GM12874 (cell line): ENCODE data around the gene TBCA.

Source experiments
- TF ChIP-seq, protein P1 (sequence below): IDR thresholded peaks from 2 replicates; pipeline ENCODE4 v1.5.1; 2011; ENCODE audit warnings: low read depth, mild to moderate bottlenecking, control low read depth, low read length, moderate library complexity; ENCODE audit not compliant: insufficient read depth

TBCA gene

DNA sequence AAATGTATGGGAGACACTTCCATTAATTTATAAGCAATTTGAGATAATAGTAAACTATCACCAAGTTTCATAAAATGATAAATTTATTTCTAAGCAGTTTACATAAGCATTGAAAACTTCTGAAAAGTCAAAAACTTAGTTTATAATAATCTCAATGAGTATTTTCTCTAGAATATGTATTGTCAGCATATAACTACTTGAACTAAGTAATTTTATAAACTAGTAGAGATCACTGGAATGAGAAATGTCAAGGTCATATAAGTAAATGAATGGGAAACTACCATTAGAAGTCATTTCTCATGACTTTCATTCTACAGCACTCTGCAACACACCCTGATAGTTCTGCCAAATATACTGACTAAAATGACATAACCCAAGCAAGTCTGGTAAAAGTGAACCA is 3.4 kb downstream of the TBCA start:
- TF ChIP-seq, protein P1, sequence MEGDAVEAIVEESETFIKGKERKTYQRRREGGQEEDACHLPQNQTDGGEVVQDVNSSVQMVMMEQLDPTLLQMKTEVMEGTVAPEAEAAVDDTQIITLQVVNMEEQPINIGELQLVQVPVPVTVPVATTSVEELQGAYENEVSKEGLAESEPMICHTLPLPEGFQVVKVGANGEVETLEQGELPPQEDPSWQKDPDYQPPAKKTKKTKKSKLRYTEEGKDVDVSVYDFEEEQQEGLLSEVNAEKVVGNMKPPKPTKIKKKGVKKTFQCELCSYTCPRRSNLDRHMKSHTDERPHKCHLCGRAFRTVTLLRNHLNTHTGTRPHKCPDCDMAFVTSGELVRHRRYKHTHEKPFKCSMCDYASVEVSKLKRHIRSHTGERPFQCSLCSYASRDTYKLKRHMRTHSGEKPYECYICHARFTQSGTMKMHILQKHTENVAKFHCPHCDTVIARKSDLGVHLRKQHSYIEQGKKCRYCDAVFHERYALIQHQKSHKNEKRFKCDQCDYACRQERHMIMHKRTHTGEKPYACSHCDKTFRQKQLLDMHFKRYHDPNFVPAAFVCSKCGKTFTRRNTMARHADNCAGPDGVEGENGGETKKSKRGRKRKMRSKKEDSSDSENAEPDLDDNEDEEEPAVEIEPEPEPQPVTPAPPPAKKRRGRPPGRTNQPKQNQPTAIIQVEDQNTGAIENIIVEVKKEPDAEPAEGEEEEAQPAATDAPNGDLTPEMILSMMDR = no peak

DNA sequence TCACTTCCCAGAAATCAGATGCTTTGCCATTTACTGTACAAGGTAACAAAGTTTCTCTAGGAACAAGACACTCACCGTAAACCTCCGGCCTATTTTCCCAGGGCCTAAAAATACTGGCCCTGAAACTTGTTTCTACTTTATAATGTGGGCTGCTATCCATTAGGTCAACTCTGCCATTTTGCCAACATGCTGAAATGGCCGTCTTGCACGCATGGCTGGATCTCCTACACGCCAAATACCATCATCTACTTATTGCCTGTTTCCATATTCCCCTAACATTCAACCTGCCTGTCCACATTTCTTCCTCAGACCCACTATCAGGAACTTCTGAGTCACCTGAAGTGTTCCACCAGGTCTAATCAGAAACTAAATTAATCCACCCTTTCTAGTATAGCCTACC is 4.7 kb downstream of the TBCA start:
- TF ChIP-seq, protein P1 = no peak

DNA sequence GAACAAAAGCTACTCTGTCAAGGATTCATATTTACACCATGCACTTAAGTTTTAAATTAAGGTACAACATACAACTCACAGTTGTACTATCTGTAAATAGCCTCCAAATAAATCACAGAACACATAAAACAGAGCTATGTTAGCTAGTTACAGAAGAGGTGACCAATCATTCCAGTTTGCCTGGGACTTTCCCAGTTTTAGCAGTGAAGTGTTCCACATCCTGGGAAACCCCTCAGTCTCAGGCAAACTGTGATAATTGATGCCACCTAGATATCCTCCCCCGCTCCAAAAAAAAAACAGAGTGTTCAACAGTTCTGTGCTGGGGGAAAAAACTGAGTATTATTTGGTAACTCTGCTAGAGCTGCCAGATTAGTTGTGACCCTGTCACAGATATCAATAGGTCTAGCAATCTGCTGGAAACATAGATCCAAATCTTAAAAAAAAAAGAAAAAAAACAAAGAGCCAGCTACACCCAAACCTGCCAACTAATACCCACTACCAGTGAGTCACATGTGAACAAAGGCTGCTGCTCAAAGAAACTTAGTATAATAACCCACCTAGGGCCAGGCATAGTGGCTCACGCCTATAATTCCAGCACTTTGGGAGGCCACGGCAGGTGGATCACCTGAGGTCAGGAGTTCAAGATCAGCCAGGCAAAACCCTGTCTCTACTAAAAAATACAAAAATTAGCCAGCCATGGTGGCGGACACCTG is 5.7 kb downstream of the TBCA start:
- TF ChIP-seq, protein P1 = no peak

DNA sequence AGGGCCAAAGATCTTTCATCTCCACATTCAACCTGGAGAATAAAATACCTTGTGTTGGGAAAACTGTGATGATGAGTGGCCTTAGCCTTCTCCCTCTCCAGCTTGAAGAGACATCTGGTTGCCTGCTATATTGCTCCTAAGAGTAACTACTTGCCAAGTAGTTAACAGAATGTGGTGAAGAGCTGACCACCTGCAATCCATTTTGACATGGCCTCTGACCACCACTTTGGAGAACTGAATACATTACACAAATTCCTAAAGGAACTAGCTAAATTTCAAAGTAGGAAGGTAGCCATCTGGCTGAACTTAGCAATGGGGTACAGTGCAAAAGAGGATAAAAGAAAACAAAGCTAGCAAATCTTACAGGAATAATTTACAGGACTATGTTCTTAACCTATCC is 7.2 kb downstream of the TBCA start:
- TF ChIP-seq, protein P1 = no peak

DNA sequence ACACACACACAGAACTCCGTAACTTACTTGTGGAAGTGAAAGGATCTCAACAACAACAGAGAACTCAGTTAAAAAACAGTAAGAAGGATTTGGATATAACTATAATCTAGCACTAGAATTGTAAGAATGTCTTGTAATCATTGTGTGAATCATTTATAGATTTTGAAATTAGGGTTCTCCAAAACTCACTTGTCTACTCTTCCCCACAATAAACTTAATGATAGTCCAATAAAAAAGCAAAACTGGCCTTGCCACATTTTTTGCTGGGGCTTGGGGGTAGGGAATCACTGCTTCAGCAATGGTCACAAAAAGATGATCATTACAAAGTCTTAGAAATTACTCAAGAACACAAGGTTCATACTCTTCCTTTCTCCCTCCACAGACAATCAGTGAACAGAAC is 8.8 kb downstream of the TBCA start:
- TF ChIP-seq, protein P1 = no peak

DNA sequence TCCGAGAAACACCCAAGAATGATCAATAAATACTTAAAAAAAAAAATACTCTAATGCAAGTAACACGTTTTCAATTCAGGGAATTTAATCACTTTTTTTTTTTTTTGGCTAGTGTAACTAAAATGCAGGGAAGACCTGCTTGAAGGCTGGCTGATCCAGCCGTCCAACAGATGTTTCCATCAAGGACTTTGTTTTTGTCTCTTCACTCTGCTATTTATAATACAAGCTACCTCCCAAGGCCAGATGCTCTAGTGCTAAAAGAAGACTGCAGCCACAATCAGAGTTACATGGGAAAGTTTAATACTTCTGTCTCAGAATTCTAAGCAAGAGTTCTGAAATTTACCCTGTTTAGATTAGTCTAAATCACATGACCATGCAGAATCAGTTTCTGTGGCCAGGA is 14.5 kb downstream of the TBCA start:
- TF ChIP-seq, protein P1 = no peak

DNA sequence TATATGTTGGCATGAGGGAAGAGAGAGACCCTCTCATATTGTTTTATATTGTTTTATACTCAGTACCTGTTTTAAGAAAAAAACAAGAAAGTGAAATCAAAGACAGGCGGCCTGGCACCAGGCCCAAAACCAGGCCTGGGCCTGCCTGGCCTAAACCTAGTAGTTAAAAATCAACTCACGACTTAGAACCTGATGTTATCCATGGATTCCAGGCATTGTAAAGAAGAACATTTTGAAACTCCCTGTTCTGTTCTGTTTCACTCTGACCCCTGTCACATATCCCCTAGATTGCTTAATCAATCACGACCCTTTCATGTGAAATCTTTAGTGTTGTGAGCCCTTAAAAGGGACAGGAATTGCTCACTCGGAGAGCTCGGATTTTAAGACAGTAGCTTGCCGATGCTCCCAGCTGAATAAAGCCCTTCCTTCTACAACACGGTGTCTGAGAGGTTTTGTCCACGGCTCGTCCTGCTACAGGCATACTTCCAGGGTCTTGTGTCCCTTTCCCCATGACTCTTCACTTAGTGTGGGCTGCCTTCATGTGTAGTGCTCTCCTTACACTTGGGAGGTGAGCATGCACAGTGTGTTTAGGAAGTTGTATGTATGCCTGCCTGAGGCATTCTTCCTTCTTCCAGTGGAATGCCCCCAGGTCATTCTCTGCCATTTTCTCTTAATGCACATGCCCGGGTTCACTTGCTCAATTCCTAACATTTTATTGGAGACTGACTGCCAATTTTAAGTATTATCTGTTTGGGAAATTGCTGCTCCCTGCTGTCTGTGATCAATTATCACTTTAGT is 17.8 kb downstream of the TBCA start:
- TF ChIP-seq, protein P1 = no peak
